Ishikawa (cell line): ENCODE results near the gene ADAP1.

Experiments
- CEBPB ChIP-seq: IDR thresholded peaks from 2 replicates; pipeline ENCODE4 v1.6.1; 2012
- CREB1 ChIP-seq: IDR thresholded peaks from 2 replicates; pipeline ENCODE4 v1.6.1; 2012; ENCODE audit warnings: low read depth
- EGR1 ChIP-seq: IDR thresholded peaks from 2 replicates; pipeline ENCODE4 v1.6.1; 2012
- EP300 ChIP-seq: IDR thresholded peaks from 2 replicates; pipeline ENCODE4 v1.6.1; 2012; ENCODE audit warnings: borderline replicate concordance
- FOXM1 ChIP-seq: IDR thresholded peaks from 2 replicates; pipeline ENCODE4 v1.6.1; 2012; ENCODE audit warnings: low read depth, borderline replicate concordance
- NFIC ChIP-seq: IDR thresholded peaks from 2 replicates; pipeline ENCODE4 v1.6.1; 2012
- RAD21 ChIP-seq: IDR thresholded peaks from 2 replicates; pipeline ENCODE4 v1.6.1; 2012; ENCODE audit warnings: low read depth
- TAF1 ChIP-seq: IDR thresholded peaks from 2 replicates; pipeline ENCODE4 v1.6.1; 2012; ENCODE audit warnings: low read depth, mild to moderate bottlenecking
- TCF12 ChIP-seq: IDR thresholded peaks from 2 replicates; pipeline ENCODE4 v1.6.1; 2012; ENCODE audit warnings: low read depth
- TEAD4 ChIP-seq: IDR thresholded peaks from 2 replicates; pipeline ENCODE4 v1.6.1; 2012
- YY1 ChIP-seq: IDR thresholded peaks from 2 replicates; pipeline ENCODE4 v1.6.1; 2012; ENCODE audit warnings: low read depth
- ZBTB7A ChIP-seq: IDR thresholded peaks from 2 replicates; pipeline ENCODE4 v1.6.1; 2012; ENCODE audit warnings: low read depth
- TF ChIP-seq, protein P1 (sequence below): IDR thresholded peaks from 2 replicates; pipeline ENCODE4 v1.6.1; 2012; ENCODE audit warnings: low read depth, mild to moderate bottlenecking
- TF ChIP-seq, protein P2 (sequence below): IDR thresholded peaks from 2 replicates; pipeline ENCODE4 v1.6.1; 2012
- TF ChIP-seq, protein P3 (sequence below): IDR thresholded peaks from 2 replicates; pipeline ENCODE4 v1.6.1; 2012

ADAP1 gene

DNA sequence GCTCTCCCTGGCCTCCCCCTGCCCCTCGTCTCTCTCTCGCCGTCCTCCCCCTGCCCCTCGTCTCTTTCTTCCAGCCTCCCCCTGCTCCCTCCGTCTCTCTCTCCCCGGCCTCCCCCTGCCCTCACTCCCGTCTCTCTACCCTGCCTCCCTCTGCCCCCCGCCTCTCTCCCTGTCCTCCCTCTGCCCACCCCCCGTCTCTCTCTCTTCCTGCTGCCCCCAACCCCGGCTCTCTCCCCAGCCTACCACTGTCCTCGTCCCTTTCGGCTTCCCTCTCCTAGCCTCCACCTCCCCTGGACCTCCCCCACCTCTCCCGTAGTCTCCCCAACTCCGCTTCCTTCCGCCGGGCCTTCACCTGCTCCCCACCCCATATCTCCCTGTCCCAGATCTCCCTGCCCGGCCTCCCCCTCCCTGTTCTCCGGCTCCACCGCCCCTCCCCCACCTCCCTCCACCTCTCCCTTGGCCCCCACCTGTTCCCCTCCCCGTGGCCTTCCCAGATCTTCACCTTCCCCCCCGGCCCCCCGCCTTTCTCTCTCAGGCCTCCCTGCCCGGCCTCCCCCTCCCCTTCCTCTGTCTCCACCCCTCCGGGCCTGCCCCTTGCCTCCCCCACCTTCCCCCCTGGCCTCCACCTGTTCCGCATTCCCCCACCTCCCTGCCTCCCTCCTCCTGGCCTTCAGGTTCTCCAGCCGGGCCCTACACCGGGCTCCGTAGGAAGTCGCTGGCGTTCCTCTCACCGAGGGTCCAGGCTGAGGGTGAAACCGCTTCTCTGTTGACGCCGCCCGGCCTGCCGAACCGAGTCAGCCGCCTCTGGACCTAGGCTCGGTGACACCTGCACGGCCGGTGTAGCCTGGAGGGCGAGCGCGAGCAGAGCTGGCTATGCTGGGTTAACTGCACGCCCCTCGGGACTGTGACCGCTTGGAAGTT lies 76.9 kb downstream of the ADAP1 start:
- TF ChIP-seq, protein P1, sequence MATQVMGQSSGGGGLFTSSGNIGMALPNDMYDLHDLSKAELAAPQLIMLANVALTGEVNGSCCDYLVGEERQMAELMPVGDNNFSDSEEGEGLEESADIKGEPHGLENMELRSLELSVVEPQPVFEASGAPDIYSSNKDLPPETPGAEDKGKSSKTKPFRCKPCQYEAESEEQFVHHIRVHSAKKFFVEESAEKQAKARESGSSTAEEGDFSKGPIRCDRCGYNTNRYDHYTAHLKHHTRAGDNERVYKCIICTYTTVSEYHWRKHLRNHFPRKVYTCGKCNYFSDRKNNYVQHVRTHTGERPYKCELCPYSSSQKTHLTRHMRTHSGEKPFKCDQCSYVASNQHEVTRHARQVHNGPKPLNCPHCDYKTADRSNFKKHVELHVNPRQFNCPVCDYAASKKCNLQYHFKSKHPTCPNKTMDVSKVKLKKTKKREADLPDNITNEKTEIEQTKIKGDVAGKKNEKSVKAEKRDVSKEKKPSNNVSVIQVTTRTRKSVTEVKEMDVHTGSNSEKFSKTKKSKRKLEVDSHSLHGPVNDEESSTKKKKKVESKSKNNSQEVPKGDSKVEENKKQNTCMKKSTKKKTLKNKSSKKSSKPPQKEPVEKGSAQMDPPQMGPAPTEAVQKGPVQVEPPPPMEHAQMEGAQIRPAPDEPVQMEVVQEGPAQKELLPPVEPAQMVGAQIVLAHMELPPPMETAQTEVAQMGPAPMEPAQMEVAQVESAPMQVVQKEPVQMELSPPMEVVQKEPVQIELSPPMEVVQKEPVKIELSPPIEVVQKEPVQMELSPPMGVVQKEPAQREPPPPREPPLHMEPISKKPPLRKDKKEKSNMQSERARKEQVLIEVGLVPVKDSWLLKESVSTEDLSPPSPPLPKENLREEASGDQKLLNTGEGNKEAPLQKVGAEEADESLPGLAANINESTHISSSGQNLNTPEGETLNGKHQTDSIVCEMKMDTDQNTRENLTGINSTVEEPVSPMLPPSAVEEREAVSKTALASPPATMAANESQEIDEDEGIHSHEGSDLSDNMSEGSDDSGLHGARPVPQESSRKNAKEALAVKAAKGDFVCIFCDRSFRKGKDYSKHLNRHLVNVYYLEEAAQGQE, result no peak
- TF ChIP-seq EP300, result no peak
- TF ChIP-seq RAD21, result no peak
- no peak for TF ChIP-seq TCF12
- TF ChIP-seq TAF1, result no peak
- TF ChIP-seq YY1, result no peak
- no peak for TF ChIP-seq NFIC
- no peak for TF ChIP-seq EGR1
- TF ChIP-seq, protein P2, sequence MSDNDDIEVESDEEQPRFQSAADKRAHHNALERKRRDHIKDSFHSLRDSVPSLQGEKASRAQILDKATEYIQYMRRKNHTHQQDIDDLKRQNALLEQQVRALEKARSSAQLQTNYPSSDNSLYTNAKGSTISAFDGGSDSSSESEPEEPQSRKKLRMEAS, result no peak

DNA sequence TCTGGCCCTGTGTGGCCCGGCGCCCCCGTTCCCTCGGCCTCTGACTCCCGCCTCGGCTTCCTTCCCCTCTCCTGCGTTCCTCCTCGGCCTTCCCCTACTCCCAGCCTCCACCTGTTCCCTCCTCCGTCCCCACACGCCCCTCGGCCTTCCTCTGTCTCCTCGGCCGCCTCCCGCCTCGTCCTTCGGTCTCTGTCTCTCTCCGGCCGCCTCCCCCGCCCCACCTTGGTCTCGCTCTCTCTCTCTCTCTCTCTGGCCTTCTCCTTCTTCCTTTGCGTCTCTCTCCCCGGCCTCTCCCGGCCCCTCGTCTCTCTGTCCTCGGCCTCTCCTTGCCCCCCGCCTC lies 77.5 kb downstream of the ADAP1 start:
- TF ChIP-seq EP300 (no peak), EGR1 (no peak), CREB1 (no peak), YY1 (no peak), ZBTB7A (no peak; the same call in 1 of the 2 replicates), NFIC (no peak), FOXM1 (no peak), TCF12 (no peak), CEBPB (no peak), TAF1 (no peak)
- TF ChIP-seq, protein P1, result no peak

DNA sequence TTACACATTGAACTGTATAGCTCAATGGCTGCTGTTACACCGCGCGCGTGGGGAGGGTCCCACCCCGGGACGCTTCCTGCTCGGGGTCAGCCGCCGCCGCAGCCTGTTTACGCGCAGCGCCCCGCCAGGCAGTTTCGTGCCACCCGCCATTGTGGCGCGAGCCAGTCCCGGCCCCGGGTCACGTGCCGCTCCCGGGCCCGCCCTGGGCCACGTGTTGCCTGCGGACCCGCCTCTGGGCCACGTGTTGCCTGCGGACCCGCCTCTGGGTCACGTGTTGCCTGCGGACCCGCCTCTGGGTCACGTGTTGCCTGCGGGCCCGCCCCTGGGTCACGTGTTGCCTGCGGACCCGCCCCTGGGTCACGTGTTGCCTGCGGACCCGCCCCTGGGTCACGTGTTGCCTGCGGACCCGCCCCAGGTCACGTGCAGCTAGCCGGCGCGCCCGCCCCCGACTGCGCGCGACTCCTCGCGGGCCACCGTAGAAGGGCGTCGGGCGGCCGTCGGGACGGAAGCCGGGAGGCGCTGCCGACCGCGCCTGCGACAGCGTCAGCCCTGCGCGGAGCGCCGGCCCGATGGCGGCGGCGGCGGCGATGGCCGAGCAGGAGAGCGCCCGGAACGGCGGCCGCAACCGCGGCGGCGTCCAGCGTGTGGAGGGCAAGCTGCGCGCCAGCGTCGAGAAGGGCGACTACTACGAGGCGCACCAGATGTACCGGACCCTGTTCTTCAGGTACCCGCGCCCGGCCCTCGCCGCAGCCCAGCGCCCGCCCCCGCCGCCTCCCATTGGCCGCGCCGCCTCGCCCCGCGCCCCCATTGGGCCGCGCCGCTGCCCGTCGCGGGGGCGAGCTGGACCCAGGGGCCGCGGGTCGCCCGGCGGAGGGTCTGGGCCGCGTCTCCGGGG lies 78.2 kb downstream of the ADAP1 start, which contains the start of gene GET4:
TSS of gene GET4 (plus strand) at position 478 of the 895 bp plus-strand sequence. CDS start at position 570, 92 bp downstream.
- 0 out of 2 replicates have a peak, but pooled peaks have one; percentile 55 for TF ChIP-seq ZBTB7A
- no peak for TF ChIP-seq FOXM1
- peak; percentile 27; the same call in 1 of the 2 replicates for TF ChIP-seq TEAD4
- peak; percentile 63; the same call in 1 of the 2 replicates for TF ChIP-seq TCF12
- TF ChIP-seq YY1, result peak; percentile 88
- no peak for TF ChIP-seq RAD21
- TF ChIP-seq CEBPB, result no peak
- TF ChIP-seq NFIC, result 0 out of 2 replicates have a peak, but pooled peaks have one; percentile 14
- TF ChIP-seq, protein P3, sequence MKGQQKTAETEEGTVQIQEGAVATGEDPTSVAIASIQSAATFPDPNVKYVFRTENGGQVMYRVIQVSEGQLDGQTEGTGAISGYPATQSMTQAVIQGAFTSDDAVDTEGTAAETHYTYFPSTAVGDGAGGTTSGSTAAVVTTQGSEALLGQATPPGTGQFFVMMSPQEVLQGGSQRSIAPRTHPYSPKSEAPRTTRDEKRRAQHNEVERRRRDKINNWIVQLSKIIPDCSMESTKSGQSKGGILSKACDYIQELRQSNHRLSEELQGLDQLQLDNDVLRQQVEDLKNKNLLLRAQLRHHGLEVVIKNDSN, result peak; percentile 100
- TF ChIP-seq, protein P2, result peak; percentile 94
- TF ChIP-seq, protein P1, result no peak
- TF ChIP-seq EP300, result peak; percentile 54; the same call in 1 of the 2 replicates
- no peak for TF ChIP-seq CREB1
- no peak; the same call in 1 of the 2 replicates for TF ChIP-seq EGR1
- TF ChIP-seq TAF1, result peak; percentile 74; the same call in 1 of the 2 replicates
